ENCODE measurements around the gene SH3PXD2A. TPM values are rescaled to one million over a fixed set of nuclear protein-coding genes. Genes with fewer than 3 reads are reported as not detected.
A peak's percentile ranks its signal among the peaks of the same experiment; 100 is the strongest.
"Not testable (repeated sequence)": the region's sequence is repeated elsewhere in the genome, so short reads cannot be mapped to it uniquely, and the experiment has no call there.

SH3PXD2A gene
- total and polyA plus RNA-seq, 12 donors, result 5.7 to 34.5 (median 19.2) TPM

GRCh38 chr10:103778358-103779139 is 76.8 kb downstream of the SH3PXD2A start:
- no peak for DNase-seq
- 79 to 97% (median 93%) methylated on average over 10 of the region's 10 CpGs for WGBS, 4 donors
- Histone ChIP-seq H3K4me1 (replicated peaks in 1 of 2) (no peaks in the 10 kb centered on the region), H3K4me3 (no peak overlapping the region), H3K27me3 (no peaks in the 10 kb centered on the region), H3K9me3 (replicated peaks in 1 of 3) (no peaks in the 10 kb centered on the region), H3K36me3 (replicated peaks in 1 of 2) (no peaks in the 10 kb centered on the region), H3K27ac (no peak overlapping the region)
- no peak for TF ChIP-seq CTCF (IDR thresholded peaks at IDR 0.05)
- TF ChIP-seq POLR2A (IDR thresholded peaks at IDR 0.05), result no peak
- intact Hi-C loops (cut with DNase I), result no loop called here

DNA sequence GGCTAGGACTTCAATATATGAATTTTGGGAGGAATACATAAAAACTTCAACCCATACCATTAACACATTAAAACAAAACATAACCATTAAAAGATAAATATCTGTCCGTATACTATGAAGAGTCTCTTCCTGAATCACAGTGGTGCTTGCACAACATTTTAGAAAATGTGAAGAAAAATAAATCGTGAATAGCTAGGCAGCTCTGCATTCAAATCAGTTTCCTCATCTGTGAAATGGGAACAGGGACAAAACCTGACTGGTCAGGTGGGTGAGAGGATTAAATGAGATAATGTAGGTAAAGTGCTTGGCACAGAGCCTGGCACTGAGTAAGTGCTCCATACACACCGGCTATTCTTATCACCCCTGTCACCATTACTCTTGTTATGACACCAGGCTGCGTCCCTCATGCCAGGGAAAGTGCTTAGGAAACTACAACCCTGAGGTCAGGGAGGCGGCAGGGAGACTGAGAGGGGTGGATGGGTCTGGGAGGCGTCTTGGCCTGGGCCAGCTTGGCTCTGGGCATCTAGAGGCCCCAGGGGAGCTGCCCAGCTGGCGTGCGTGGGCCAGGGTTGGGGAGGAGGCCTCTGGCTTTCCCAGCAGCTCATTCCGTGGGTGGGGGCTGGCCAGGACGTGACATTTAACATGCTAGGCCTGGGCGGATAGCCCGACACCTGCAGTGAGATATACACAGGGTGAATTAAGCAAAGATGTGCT is 78.3 kb downstream of the SH3PXD2A start:
- no peak for DNase-seq
- intact Hi-C loops (cut with DNase I), result no loop called here
- 64 to 70% (median 65%) methylated on average over 8 to 12 of the region's 12 CpGs for WGBS, 4 donors
- Histone ChIP-seq H3K9me3 (replicated peaks in 1 of 3) (no peaks in the 10 kb centered on the region), H3K27ac (no peak overlapping the region), H3K36me3 (replicated peaks in 1 of 2) (no peaks in the 10 kb centered on the region), H3K4me1 (replicated peaks in 1 of 2) (peaks cover 0 to 9% of the 10 kb centered on the region in 2 donors), H3K4me3 (no peak overlapping the region), H3K27me3 (no peaks in the 10 kb centered on the region)
- TF ChIP-seq POLR2A (IDR thresholded peaks at IDR 0.05) (no peak), CTCF (IDR thresholded peaks at IDR 0.05) (no peak)

GRCh38 chr10:103775776-103776175 is 79.6 kb downstream of the SH3PXD2A start:
- H3K9me3 ChIP-seq (replicated peaks in 1 of 3), result no peaks in the 10 kb centered on the region
- TF ChIP-seq CTCF (IDR thresholded peaks at IDR 0.05) (no peak), POLR2A (IDR thresholded peaks at IDR 0.05) (no peak)
- H3K4me3 ChIP-seq, result no peak overlapping the region
- intact Hi-C loops (cut with DNase I), result no loop called here
- no peak overlapping the region for H3K27ac ChIP-seq
- peaks cover 0 to 13% of the 10 kb centered on the region in 2 donors for H3K4me1 ChIP-seq (replicated peaks in 1 of 2)
- no peaks in the 10 kb centered on the region for H3K27me3 ChIP-seq
- no peak for DNase-seq
- WGBS, 4 donors, result 86 to 98% (median 93%) methylated on average over 5 of the region's 5 CpGs
- no peaks in the 10 kb centered on the region for H3K36me3 ChIP-seq (replicated peaks in 1 of 2)

DNA sequence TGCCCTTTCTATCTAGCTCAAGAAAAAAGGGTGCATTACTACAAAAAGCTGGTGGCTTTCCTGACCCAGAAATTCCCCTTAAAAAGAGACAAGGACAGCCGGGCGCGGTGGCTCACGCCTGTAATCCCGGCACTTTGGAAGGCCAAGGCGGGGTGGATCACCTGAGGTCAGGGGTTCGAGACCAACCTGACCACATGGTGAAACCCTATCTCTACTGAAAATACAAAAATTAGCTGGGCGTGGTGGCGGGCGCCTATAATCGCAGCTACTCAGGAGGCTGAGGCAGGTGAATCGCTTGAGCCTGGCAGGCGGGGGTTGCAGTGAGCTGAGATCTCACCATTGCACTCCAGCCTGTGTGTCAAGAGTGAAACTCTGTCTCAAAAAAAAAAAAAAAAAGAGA is 82.5 kb downstream of the SH3PXD2A start:
- DNase-seq; intact Hi-C loops (cut with DNase I): not testable (repeated sequence)
- 57 to 65% (median 62%) methylated on average over 12 to 13 of the region's 13 CpGs for WGBS, 4 donors

More for the DNA sequence above, 82.5 kb downstream of the SH3PXD2A start:
- Histone ChIP-seq H3K4me1 (replicated peaks in 1 of 2) (peaks cover 0 to 13% of the 10 kb centered on the region in 2 donors), H3K4me3 (peak overlapping the region in 1 of 4 donors; percentile 61), H3K27ac (peak overlapping the region in 4 of 5 donors; percentile 3 to 83 (median 56))
- not testable (repeated sequence) for H3K27me3 ChIP-seq; H3K36me3 ChIP-seq (replicated peaks in 1 of 2); H3K9me3 ChIP-seq (replicated peaks in 1 of 3)

Data from adrenal gland (tissue), 12 donors.